NOMO-1 treated with dmso at 0.1 percent for 144 hours (cell line): ENCODE results near the gene GGT5.
A peak's percentile ranks its signal among the peaks of the same experiment; 100 is the strongest.
"Not testable (repeated sequence)": the region's sequence is repeated elsewhere in the genome, so short reads cannot be mapped to it uniquely, and the experiment has no call there.

ENCODE experiments used
- DNase-seq: peaks from one replicate; lab custom pipeline; 2025; ENCODE audit not compliant: unreplicated experiment; lab: John Stamatoyannopoulos, UW

Gene GGT5

GRCh38 chr22:24206460-24207263, 38.2 kb downstream of the GGT5 start:
- DNase-seq: peak; percentile 35

- no peak for DNase-seq
Measured at GRCh38 chr22:24205438-24206195, 39.3 kb downstream of the GGT5 start.

GRCh38 chr22:24203856-24204255, 41.0 kb downstream of the GGT5 start:
- not testable (repeated sequence) for DNase-seq

- no peak for DNase-seq
Measured at GRCh38 chr22:24201681-24202614, 42.9 kb downstream of the GGT5 start.

GRCh38 chr22:24200619-24201212, 44.2 kb downstream of the GGT5 start:
- no peak for DNase-seq

GRCh38 chr22:24198682-24199052, 46.2 kb downstream of the GGT5 start:
- no peak for DNase-seq

- DNase-seq: no peak
Measured at GRCh38 chr22:24191893-24192292, 53.0 kb downstream of the GGT5 start.

GRCh38 chr22:24191381-24191841, 53.5 kb downstream of the GGT5 start:
- DNase-seq: no peak

- DNase-seq: no peak
Measured at GRCh38 chr22:24190596-24191208, 54.2 kb downstream of the GGT5 start.

GRCh38 chr22:24190159-24190540, 54.7 kb downstream of the GGT5 start:
- DNase-seq: no peak

- peak; percentile 40 for DNase-seq
Measured at GRCh38 chr22:24189249-24190158, 55.4 kb downstream of the GGT5 start.

GRCh38 chr22:24188705-24189248, 56.1 kb downstream of the GGT5 start:
- no peak for DNase-seq

GRCh38 chr22:24187731-24188644, 56.9 kb downstream of the GGT5 start:
- no peak for DNase-seq

- DNase-seq: no peak
Measured at GRCh38 chr22:24186892-24187670, 57.8 kb downstream of the GGT5 start.

GRCh38 chr22:24186352-24186740, 58.5 kb downstream of the GGT5 start:
- DNase-seq: no peak

GRCh38 chr22:24185501-24186351, 59.2 kb downstream of the GGT5 start:
- no peak for DNase-seq
